Cardiac fibroblast (primary cell): ENCODE measurements around the gene KCNJ16.
A peak's percentile ranks its signal among the peaks of the same experiment; 100 is the strongest.

Experiments
- DNase-seq, 2 donors: peaks; one replicate each; pipeline versions ENCODE4 v3.0.0 to v3.0.0-alpha.2; 2010; ENCODE audit warnings: low read depth in 2 of 2
- H3K4me3 ChIP-seq, 2 donors: replicated peaks in 1 of 2; 1 replicate in 1 of 2; 2 replicates in 1 of 2; pipeline ENCODE4 v1.5.1; 2011; ENCODE audit warnings: low read depth in 2 of 2, low read length in 2 of 2, mild to moderate bottlenecking in 2 of 2, moderate library complexity in 1 of 2
- CTCF ChIP-seq: IDR thresholded peaks from one replicate; pipeline ENCODE4 v1.5.1; 2011; ENCODE audit warnings: low read depth, mild to moderate bottlenecking, low read length, inconsistent platforms

The KCNJ16 gene

GRCh38 chr17:70158180-70158579 is 83.2 kb downstream of the KCNJ16 start:
- H3K4me3 ChIP-seq: no peak overlapping the region
- TF ChIP-seq CTCF: no peak
- DNase-seq: no peak

- DNase-seq: no peak
- H3K4me3 ChIP-seq: no peak overlapping the region
- TF ChIP-seq CTCF: no peak
These were observed 83.6 kb downstream of the KCNJ16 start for GRCh38 chr17:70158591-70158990.

GRCh38 chr17:70159980-70160379 is 85.0 kb downstream of the KCNJ16 start:
- TF ChIP-seq CTCF: no peak
- no peak overlapping the region for H3K4me3 ChIP-seq
- DNase-seq: peak in 1 of 2 donors; percentile 28

- DNase-seq: no peak
- no peak for TF ChIP-seq CTCF
- H3K4me3 ChIP-seq: no peak overlapping the region
These were observed 86.5 kb downstream of the KCNJ16 start for GRCh38 chr17:70161519-70161918.

DNA sequence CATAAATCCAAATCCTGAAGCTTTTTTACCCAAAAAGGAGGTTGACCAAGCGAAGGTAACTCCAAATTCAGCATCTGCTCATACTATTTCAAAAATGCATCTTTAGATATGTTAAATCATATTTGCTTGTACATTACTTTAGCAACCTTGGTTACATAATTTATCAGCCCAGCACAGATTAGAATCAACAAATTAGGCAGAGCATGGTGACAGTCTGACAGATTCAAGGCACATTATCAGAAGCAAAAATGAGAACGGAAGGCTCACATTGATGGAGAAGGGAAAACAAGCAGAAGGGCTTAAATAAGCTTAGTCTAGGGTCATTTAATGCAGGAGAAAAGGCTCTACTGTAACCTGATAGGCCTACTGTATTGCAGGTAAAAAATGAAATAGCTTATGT is 90.4 kb downstream of the KCNJ16 start:
- no peak for DNase-seq
- no peak for TF ChIP-seq CTCF
- H3K4me3 ChIP-seq: no peak overlapping the region

DNA sequence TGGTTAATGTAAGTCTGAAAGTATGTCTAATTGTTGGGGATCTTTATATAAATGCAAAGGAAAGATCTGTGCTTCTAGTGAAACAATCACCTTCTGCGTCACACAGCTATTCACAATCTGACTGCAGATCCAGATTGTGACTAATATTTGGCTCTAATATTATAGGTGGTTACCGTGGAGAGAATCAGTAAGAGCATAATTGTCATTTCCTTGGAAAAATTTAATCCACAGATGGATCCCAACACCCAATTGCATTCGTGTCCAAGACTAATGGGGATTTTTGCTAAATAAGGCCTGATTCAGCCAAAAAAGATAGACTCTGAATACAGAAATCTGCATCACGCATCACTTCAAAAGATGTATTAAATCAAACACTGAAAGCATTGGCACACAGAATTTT is 91.6 kb downstream of the KCNJ16 start:
- DNase-seq: no peak
- no peak overlapping the region for H3K4me3 ChIP-seq
- TF ChIP-seq CTCF: no peak
